Trophoblast cell (in vitro differentiated cells and primary cell): Measurements from ENCODE around the gene STK36.

Experiments
- DNase-seq, 2 donors: peaks; one replicate each; pipeline ENCODE4 v3.0.0-alpha.2; 2016
- H2AFZ ChIP-seq: 2 replicates; pipeline ENCODE4 v1.6.1; 2013; ENCODE audit warnings: low read length, moderate library complexity, mild to moderate bottlenecking; ENCODE audit not compliant: insufficient read depth, poor library complexity
- H2AK5ac ChIP-seq: 2 replicates; pipeline ENCODE4 v1.6.1; 2013; ENCODE audit warnings: mild to moderate bottlenecking, low read length
- H2BK120ac ChIP-seq: 2 replicates; pipeline ENCODE4 v1.6.1; 2013; ENCODE audit warnings: low read length, mild to moderate bottlenecking, moderate library complexity; ENCODE audit not compliant: insufficient read depth, poor library complexity
- H2BK12ac ChIP-seq: 2 replicates; pipeline ENCODE4 v1.6.1; 2013; ENCODE audit warnings: mild to moderate bottlenecking, low read length, moderate library complexity
- H2BK5ac ChIP-seq: 2 replicates; pipeline ENCODE4 v1.6.1; 2013; ENCODE audit warnings: low read length, low read depth, moderate library complexity, mild to moderate bottlenecking; ENCODE audit not compliant: poor library complexity
- H3K14ac ChIP-seq: 2 replicates; pipeline ENCODE4 v1.6.1; 2013; ENCODE audit warnings: mild to moderate bottlenecking, low read length
- H3K18ac ChIP-seq: 2 replicates; pipeline ENCODE4 v1.6.1; 2013; ENCODE audit warnings: mild to moderate bottlenecking, low read length
- H3K23ac ChIP-seq: 2 replicates; pipeline ENCODE4 v1.6.1; 2013; ENCODE audit warnings: low read length
- H3K27ac ChIP-seq: 2 replicates; pipeline ENCODE4 v1.5.1; 2013; ENCODE audit warnings: low read depth, mild to moderate bottlenecking, inconsistent platforms, low read length, moderate library complexity
- H3K27me3 ChIP-seq: 2 replicates; pipeline ENCODE4 v1.6.1; 2013; ENCODE audit warnings: inconsistent platforms, mild to moderate bottlenecking, low read length, moderate library complexity; ENCODE audit not compliant: insufficient read depth
- H3K36me3 ChIP-seq, 2 experiments: 1 replicate in 1 of 2; 2 replicates in 1 of 2; pipeline ENCODE4 v1.6.1; 2013; ENCODE audit warnings: low read length in 2 of 2, mild to moderate bottlenecking in 2 of 2, moderate library complexity in 1 of 2; ENCODE audit not compliant: insufficient read depth in 2 of 2, control insufficient read depth in 1 of 2
- H3K4ac ChIP-seq: 2 replicates; pipeline ENCODE4 v1.6.1; 2013; ENCODE audit warnings: low read depth, mild to moderate bottlenecking, low read length, moderate library complexity
- H3K4me1 ChIP-seq, 2 experiments: 1 replicate in 1 of 2; 2 replicates in 1 of 2; pipeline ENCODE4 v1.6.1; 2013; ENCODE audit warnings: low read length in 2 of 2, mild to moderate bottlenecking in 2 of 2, moderate library complexity in 1 of 2; ENCODE audit not compliant: insufficient read depth in 2 of 2, control insufficient read depth in 1 of 2
- H3K4me2 ChIP-seq: 2 replicates; pipeline ENCODE4 v1.6.1; 2013; ENCODE audit warnings: inconsistent platforms, mild to moderate bottlenecking, low read length, moderate library complexity
- H3K4me3 ChIP-seq: 2 replicates; pipeline ENCODE4 v1.5.1; 2013; ENCODE audit warnings: mild to moderate bottlenecking, low read depth, low read length, inconsistent platforms
- H3K79me1 ChIP-seq: one replicate; pipeline ENCODE4 v1.6.1; 2013; ENCODE audit warnings: low read length
- H3K79me2 ChIP-seq: 2 replicates; pipeline ENCODE4 v1.6.1; 2013; ENCODE audit warnings: low read length, mild to moderate bottlenecking; ENCODE audit not compliant: control insufficient read depth, insufficient read depth, poor library complexity
- H3K9ac ChIP-seq: 2 replicates; pipeline ENCODE4 v1.6.1; 2013; ENCODE audit warnings: mild to moderate bottlenecking, low read length
- H3K9me3 ChIP-seq: 2 replicates; pipeline ENCODE4 v1.6.1; 2013; ENCODE audit warnings: low read depth, mild to moderate bottlenecking, control low read depth, inconsistent platforms, low read length; ENCODE audit not compliant: insufficient read depth
- H4K12ac ChIP-seq: 2 replicates; pipeline ENCODE4 v1.6.1; 2013; ENCODE audit warnings: low read depth, mild to moderate bottlenecking, low read length, moderate library complexity
- H4K8ac ChIP-seq: 2 replicates; pipeline ENCODE4 v1.6.1; 2013; ENCODE audit warnings: low read depth, mild to moderate bottlenecking, low read length, moderate library complexity
- H4K91ac ChIP-seq: one replicate; pipeline ENCODE4 v1.6.1; 2013; ENCODE audit warnings: low read depth, mild to moderate bottlenecking, low read length, moderate library complexity
- WGBS: extraction: QIAGEN DNeasy Blood & Tissue Kit; methylation state at CpG from one replicate; pipeline ENCODE4 v1.1.7; 2013; ENCODE audit warnings: missing lambda C conversion rate; ENCODE audit not compliant: insufficient read length, insufficient coverage; ENCODE audit errors: extremely low coverage; 5-methylcytosine and 5-hydroxymethylcytosine counted together

STK36 gene

GRCh38 chr2:218645126-218645525 lies 26.8 kb upstream of the STK36 start:
- Histone ChIP-seq H2BK5ac (no peak overlapping the region), H3K27ac (no peak overlapping the region), H3K27me3 (no peaks in the 10 kb centered on the region), H2AK5ac (no peak overlapping the region), H4K91ac (no peak overlapping the region), H3K9me3 (peaks cover 4% of the 10 kb centered on the region), H3K4ac (no peak overlapping the region), H3K18ac (no peak overlapping the region), H4K8ac (no peak overlapping the region), H2AFZ (no peak overlapping the region), H2BK12ac (no peak overlapping the region), H3K4me1 (no peaks in the 10 kb centered on the region), H3K36me3 (peaks cover 59 to 71% of the 10 kb centered on the region in 2 experiments), H3K14ac (no peak overlapping the region), H3K79me2 (no peaks in the 10 kb centered on the region), H2BK120ac (no peak overlapping the region), H3K9ac (no peak overlapping the region), H3K4me2 (no peak overlapping the region), H3K79me1 (no peaks in the 10 kb centered on the region), H3K23ac (no peak overlapping the region), H3K4me3 (no peak overlapping the region), H4K12ac (no peak overlapping the region)
- no CpG with 5 or more reads among the region's 1 CpG for WGBS
- no peak for DNase-seq

- Histone ChIP-seq H3K4me1 (no peaks in the 10 kb centered on the region), H3K9ac (no peak overlapping the region), H3K9me3 (peaks cover 4% of the 10 kb centered on the region), H3K79me2 (no peaks in the 10 kb centered on the region), H3K27ac (no peak overlapping the region), H4K8ac (no peak overlapping the region), H3K4me3 (no peak overlapping the region), H3K14ac (no peak overlapping the region), H2BK120ac (no peak overlapping the region), H3K27me3 (no peaks in the 10 kb centered on the region), H3K36me3 (peaks cover 48 to 71% of the 10 kb centered on the region in 2 experiments), H3K4ac (no peak overlapping the region), H3K18ac (no peak overlapping the region), H3K4me2 (no peak overlapping the region), H2AFZ (no peak overlapping the region), H2BK5ac (no peak overlapping the region), H3K79me1 (no peaks in the 10 kb centered on the region), H2BK12ac (no peak overlapping the region), H3K23ac (no peak overlapping the region), H4K12ac (no peak overlapping the region), H4K91ac (no peak overlapping the region), H2AK5ac (no peak overlapping the region)
- WGBS: no CpG with 5 or more reads among the region's 9 CpGs
- DNase-seq: peak; percentile 62 to 87
These were observed 23.6 kb upstream of the STK36 start for GRCh38 chr2:218648088-218648786.

- H3K9me3 ChIP-seq: peaks cover 4% of the 10 kb centered on the region
- no peak overlapping the region for H4K91ac ChIP-seq
- no CpG with 5 or more reads among the region's 11 CpGs for WGBS
- H2BK5ac ChIP-seq: no peak overlapping the region
- no peak overlapping the region for H2BK12ac ChIP-seq
- no peaks in the 10 kb centered on the region for H3K79me1 ChIP-seq
- peaks cover 43 to 67% of the 10 kb centered on the region in 2 experiments for H3K36me3 ChIP-seq
- H3K14ac ChIP-seq: no peak overlapping the region
- H3K4me2 ChIP-seq: no peak overlapping the region
- H4K12ac ChIP-seq: no peak overlapping the region
- no peak overlapping the region for H2AK5ac ChIP-seq
- no peak overlapping the region for H3K23ac ChIP-seq
- no peak for DNase-seq
- H3K18ac ChIP-seq: no peak overlapping the region
- no peak overlapping the region for H3K9ac ChIP-seq
- no peaks in the 10 kb centered on the region for H3K4me1 ChIP-seq
- H3K27ac ChIP-seq: no peak overlapping the region
- no peak overlapping the region for H2BK120ac ChIP-seq
- H3K4ac ChIP-seq: no peak overlapping the region
- H3K4me3 ChIP-seq: peak overlapping the region; percentile 10
- no peak overlapping the region for H2AFZ ChIP-seq
- no peaks in the 10 kb centered on the region for H3K79me2 ChIP-seq
- H4K8ac ChIP-seq: no peak overlapping the region
- H3K27me3 ChIP-seq: no peaks in the 10 kb centered on the region
These were observed 23.1 kb upstream of the STK36 start for GRCh38 chr2:218648787-218649100.

GRCh38 chr2:218655751-218656150 lies 16.1 kb upstream of the STK36 start:
- Histone ChIP-seq H3K27ac (no peak overlapping the region), H2BK120ac (no peak overlapping the region), H4K8ac (no peak overlapping the region), H2BK12ac (no peak overlapping the region), H3K79me1 (peaks cover 6% of the 10 kb centered on the region), H3K4me2 (no peak overlapping the region), H4K12ac (no peak overlapping the region), H3K4me3 (no peak overlapping the region), H4K91ac (no peak overlapping the region), H2AFZ (no peak overlapping the region), H2BK5ac (no peak overlapping the region), H3K23ac (no peak overlapping the region), H3K9ac (no peak overlapping the region), H3K14ac (no peak overlapping the region), H3K4ac (no peak overlapping the region), H3K18ac (no peak overlapping the region), H2AK5ac (no peak overlapping the region), H3K79me2 (peaks cover 4% of the 10 kb centered on the region), H3K4me1 (peaks cover 3 to 4% of the 10 kb centered on the region in 2 experiments), H3K9me3 (no peaks in the 10 kb centered on the region), H3K27me3 (no peaks in the 10 kb centered on the region), H3K36me3 (peaks cover 23 to 39% of the 10 kb centered on the region in 2 experiments)
- no peak for DNase-seq
- no CpG with 5 or more reads among the region's 2 CpGs for WGBS
